HG02610 (cell line): Measurements from ENCODE around the gene RHOXF2.
"Not testable (repeated sequence)": the region's sequence is repeated elsewhere in the genome, so short reads cannot be mapped to it uniquely, and the experiment has no call there.

ENCODE experiments used
- ATAC-seq: cut with Tn5 transposase; IDR thresholded peaks from one replicate; pipeline ENCODE4 v1.9.1; 2021; ENCODE audit warnings: mild to moderate bottlenecking, moderate library complexity; ENCODE audit not compliant: unreplicated experiment

Gene RHOXF2, protein sequence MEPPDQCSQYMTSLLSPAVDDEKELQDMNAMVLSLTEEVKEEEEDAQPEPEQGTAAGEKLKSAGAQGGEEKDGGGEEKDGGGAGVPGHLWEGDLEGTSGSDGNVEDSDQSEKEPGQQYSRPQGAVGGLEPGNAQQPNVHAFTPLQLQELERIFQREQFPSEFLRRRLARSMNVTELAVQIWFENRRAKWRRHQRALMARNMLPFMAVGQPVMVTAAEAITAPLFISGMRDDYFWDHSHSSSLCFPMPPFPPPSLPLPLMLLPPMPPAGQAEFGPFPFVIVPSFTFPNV

DNA sequence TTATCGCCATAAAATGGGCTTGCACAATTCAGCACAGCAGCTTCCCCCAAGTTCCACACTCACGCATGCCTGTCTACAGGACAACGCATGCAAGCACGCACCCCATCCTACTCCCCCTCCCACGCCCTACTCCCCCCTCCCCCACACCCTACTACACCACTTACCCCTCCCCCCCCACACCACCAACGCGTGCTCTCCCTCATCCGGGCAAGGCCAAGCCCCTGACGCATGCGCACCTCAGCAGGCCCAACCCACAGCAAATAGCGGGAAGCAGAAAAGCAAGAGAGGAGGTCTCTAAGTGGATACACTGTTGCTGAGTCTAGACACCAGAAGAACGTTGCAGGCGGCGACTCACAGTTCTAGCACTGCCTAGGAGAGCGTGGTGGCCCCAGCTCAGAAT is at the start of gene RHOXF2:
Gene RHOXF2, plus strand, starts transcription at position 301 of the 400 bp plus-strand sequence. CDS start 138 bp downstream, outside the sequence.
- ATAC-seq: not testable (repeated sequence)

DNA sequence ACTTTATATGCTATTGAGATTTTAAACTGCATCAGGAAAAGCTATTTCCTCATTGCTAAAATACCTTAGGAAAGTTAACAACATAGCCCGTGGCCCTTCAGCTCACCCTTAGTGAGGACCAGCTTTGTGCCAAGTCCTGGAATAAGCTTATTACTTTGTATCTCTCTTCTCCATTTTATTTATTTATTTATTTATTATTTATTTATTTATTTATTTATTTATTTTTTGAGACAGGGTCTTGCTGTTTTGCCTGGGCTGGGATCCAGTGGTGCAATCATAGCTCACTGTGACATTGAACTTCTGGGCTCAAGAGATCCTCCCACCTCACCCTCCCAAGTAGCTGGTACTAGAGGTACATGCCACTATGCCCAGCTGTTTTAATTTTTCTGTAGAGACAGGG is 49.0 kb upstream of the RHOXF2 start:
- no peak for ATAC-seq

DNA sequence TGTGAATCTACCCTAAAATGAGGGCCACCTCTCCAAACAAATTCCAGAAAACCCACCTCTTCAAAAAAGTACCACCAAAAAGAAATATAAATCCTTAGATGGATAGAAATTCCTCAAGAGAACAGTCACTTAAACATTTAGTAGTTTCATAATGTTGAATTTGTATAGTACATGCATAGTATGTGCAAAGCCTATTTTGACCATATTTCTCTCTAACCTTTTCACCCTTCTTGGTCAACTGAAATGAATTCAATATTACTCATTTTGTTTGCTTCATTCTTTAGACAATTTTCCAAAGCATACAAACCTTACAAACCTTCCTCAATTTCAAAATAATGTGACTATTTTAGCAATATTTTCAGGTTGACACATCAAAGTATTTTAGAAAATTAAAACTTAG is 46.8 kb upstream of the RHOXF2 start:
- ATAC-seq: no peak

DNA sequence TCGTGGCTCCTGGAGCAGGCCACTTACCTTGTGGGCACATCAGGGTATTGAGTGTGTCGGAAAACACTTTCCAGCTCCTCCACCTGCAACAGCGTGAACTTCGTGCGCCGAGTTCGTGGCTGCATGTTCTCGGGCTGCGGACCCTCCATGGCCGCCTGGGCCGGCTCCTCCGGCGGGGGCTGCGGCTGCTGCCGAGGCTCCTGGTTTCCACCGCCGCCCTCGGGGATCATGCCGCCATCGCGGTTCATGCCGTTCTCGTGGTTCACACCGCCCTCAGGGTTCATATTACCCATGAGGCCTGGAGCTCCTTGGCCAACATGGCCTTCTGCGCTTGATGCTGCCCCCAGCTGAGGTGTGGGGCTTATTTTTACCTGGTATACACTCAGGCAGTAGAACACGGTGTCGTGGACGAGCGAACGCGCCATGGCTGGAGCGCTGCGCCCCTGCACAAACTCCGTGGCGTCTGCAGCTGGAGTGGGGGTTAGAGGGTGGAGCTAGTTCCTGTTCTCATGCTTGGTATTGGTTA is 42.9 kb upstream of the RHOXF2 start, which contains the start of gene RHOXF1:
Gene RHOXF1, minus strand, starts transcription at position 476 of the 526 bp plus-strand sequence. Its CDS starts 51 bp downstream, at position 425.
- no peak for ATAC-seq

DNA sequence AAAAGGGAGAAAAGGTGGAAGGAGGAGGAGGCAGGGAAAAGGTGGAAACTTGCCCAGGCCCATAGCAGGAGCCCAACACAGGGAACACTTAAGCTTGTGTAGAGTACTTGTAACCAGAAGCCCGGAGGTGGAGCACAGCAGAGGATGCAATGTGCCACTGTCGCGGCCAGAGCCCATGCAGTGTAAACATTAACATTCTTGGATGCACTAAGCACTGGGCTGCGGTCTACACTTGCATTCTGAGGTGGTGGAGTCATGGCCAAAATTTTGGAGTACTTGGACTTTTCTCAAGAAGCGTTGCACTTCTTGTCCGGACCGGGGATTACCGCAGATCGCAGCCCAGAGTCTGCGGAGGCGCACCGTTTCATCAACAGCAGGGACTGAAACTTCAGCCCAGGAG is 38.2 kb upstream of the RHOXF2 start:
- no peak for ATAC-seq

DNA sequence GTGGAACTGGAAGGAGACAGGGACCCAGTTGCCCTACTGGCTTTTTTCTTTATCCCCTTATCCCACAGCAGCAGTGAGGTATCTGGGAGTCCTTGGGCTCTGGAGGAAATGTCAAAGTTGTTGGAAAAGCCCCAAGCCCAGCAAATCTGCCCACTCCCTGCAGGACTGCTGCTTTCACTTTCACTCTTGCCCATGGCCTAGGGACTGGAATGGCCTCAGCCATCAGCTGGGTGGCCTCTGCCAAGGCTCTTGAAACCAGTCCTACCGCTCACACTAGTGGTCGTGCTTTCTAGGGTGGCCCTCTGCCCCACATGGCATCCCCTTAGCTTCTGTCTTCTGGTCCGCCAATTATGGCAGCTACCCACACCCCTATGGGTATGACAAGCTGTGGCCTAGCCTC is 33.0 kb upstream of the RHOXF2 start:
- ATAC-seq: no peak

DNA sequence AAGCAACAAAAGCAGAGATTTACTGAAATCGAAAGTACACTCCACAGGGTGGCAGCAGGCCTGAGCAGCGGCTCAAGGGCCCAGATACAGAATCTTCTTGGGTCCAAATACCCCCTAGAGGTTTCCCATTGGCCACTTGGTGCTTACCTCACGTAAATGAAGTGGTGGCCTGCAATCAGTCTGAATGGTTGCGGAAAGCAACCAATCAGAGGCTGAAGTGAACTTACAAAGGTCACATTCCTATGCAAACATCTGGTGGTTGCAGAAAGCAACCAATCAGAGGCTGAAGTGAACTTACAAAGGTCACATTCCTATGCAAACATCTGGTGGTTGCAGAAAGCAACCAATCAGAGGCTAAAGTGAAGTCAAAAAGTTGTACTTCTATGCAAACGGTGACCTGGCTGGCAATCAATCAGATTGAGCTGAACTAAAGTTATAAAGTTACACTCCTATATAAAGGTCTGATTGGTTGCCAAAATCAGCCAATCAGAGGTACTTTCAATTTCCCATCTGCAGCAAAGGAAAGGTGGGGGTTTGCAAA is 30.0 kb upstream of the RHOXF2 start:
- not testable (repeated sequence) for ATAC-seq

DNA sequence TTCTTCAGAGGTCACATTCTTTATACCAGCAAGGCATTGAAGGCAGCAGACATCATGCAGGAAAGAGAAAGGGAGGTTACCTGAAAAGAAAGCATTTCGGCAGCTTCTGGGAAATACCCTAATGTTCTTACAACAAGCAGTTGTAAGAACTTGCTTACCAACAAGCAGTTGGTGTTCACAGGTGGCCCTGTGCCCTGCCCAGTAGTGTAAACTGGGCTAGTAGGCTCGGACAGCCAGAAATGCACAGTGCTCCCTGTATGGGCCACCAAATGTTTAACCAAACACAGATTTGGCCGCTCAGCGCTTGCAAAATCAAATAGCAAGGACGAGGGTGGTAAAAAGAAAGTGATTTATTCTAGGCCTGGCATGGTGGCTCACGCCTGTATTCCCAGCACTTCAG is 22.3 kb upstream of the RHOXF2 start:
- no peak for ATAC-seq

DNA sequence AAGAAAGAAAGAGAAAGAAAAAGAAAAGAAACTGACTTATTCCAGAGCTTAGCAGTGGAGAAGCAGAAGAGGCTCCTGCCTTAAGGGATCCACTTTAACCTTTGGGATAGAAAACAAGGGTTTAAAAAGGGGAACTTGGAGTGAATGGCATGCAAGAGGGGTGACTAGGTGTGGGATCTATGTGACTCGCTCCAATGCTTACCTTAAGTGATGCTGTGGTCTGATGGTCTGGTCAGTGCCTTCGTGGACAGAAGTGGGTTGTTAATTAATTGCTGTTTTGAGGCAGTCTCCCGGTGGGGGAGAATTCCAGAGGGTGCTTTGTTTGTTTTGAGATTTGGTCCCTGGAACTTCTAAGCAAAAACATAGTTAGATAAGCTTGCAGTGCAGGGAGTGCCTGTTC is 21.6 kb upstream of the RHOXF2 start:
- no peak for ATAC-seq

DNA sequence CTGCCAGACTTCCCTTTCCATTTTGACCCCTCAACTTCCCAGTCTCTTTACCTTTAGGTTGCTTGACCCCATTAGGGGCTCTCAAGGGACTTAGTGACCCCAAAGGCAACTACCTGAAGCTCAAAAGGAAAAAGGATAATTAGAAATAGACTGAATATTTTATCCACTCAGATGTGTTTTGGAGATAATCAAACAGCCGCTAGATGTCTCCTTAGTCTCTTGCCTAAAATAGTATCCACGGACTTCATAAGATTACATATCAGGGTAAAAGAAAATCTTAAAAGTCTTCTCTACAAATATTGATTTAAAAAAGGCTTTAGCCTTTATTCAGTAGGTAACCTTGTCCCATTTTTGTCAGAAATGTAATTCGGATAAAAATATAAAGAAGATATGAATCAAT is 21.0 kb upstream of the RHOXF2 start:
- no peak for ATAC-seq

DNA sequence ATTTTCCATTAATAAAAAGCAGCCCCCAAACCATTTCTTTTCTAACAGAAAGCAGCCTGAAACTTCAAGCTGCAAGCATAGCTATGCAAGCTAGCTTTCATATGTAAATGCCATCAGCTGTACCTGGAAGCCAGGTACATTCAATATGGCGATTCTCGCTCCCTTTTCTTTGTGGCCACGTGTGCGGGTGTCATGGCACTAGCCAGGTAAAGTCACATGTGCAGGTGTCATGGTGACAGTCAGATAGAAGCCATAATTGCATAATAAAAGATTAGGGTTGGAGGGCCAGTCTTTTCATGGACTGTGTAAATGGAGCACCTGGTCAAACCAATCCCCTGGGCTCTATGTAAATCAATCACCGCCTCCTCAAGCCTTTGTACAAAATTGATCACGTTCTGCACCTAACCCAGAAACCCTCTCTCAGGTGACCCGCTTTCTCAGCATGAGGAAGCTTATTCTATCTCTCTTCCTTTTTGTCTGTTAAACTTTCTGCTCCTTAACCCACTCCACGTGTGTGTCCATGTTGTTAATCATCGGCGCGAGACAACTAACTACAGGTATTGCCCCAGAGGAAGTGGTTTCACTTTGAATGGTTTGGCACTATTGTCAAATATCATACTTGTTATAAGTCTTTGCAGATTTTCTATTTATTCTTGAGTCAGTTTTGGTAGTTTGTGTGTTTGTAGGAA is 18.0 kb upstream of the RHOXF2 start:
- ATAC-seq: no peak

DNA sequence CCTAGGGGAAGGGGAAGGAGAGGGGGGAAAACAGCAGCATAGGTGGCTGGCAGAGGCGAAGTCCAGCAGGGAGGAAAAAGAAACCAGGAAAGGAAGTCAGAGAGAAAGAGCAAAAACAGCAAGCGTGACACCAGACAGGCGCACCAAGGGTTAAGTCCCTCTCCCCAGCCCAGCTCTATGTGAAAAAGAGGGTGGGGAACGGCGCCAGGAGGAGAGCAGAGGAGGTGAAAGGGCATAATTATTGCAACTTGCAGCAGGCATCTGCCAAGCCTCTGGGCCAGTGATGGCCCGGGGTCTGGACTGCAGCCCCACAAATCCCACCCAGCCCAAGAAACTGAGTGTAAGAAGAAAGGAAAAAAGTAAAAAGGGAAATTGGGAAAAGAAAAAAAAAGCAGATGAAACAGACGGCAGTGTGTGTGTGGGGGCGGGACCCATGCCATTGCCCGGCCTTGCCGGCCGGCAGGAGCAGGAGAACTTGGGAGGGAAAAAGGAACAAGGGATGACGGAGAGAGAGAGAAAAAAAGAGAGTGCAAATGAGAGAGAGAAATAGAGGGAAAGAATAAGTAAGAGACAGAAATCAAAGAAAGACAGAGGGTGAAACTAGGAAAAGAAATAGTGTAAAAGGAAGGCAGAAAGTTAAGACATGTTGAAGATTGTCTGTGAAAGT is 14.1 kb upstream of the RHOXF2 start:
- ATAC-seq: no peak

DNA sequence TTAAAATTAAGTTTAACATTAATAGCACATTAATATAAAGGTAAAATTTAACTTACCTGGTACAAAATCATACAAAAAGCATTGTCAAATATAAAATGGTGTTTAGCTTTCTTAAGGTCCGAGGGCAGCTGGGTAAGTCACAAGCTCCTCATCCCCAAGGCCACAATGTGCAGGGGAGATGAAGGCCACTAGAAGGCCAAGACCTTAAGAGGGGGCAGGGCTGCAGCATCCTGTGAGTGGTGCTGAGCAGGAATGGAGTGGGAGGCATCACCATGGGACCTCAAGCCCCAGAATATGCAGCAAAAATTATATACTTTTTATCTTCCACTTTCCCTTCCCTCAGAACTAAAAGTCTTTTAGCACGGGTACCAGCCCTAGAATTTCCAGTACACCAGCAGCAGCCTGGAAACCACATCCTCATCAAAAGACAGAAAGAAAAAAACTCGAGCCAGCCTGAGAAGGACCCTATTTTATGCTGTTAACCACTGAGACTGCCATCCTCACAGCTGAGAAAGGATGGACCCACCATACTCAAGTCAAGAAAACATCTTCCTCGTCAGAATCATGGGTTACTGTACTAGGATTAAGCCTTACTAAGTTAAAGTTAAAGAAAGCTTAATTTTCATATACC is 13.0 kb upstream of the RHOXF2 start:
- ATAC-seq: no peak

DNA sequence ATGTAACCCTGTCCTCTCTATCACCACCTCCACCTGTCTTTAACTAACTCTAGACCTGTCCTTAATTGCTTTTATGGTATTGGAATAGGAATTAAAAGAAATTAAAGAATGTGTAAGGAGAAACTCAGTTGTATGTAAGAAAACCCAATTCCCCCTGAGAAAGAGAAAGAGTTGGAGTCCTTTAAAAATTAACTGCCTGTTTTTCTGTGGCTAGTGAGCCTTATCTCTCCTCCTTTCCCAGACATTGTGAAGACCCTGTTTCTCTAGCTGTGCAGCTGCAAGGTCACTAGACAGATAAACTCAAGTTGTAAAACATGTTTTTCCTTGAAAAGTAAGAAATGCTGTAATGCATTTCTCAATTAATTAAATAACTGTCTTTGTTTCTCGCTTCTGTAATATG is 12.1 kb upstream of the RHOXF2 start:
- not testable (repeated sequence) for ATAC-seq

DNA sequence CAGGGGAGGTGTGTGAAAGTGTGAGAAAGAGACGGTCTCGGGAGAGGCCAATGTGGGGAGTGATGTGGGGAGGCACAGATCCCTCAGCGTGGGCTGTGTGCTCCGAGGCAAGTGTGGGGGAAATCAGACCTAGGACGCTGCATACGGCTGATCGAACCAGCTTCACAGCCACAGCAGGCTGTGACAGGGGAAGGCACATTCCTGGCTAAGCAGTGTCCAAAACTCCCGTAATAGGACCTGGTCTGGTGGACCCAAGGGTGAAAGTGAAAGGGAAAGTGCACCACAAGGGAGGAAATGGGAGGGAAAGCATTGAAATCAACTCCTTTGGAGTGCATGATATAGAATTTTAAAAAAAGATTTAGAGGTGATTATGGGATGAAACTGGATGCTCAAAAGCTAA is 10.9 kb upstream of the RHOXF2 start:
- ATAC-seq: no peak

DNA sequence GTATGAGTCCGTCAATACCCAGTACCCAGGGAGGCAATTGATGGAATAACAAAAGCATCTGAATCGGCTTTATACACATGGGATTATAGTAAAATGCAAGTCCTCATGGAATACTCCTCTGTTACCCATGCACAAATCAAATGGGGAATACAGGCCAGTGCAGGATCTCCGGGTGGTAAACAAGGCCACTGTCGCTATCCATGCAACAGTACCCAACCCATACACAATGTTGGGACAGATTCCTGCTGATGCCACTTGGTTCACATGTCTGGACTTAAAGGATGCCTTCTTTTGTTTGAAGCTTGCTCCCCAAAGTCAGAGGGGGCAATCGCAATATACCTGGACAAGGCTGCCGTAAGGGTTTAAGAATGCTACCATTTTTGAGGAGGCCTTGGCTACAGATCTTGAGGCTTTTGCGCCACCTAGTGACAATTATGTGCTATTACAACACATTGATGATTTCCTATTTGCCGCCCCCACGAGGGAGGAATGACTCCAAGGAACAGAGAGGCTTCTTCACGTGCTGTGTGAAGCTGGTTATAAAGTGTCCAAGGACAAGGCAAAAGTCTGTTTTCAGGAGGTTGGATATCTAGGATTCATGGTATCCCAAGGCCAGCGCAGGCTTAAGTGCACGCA is 8.2 kb upstream of the RHOXF2 start:
- not testable (repeated sequence) for ATAC-seq

DNA sequence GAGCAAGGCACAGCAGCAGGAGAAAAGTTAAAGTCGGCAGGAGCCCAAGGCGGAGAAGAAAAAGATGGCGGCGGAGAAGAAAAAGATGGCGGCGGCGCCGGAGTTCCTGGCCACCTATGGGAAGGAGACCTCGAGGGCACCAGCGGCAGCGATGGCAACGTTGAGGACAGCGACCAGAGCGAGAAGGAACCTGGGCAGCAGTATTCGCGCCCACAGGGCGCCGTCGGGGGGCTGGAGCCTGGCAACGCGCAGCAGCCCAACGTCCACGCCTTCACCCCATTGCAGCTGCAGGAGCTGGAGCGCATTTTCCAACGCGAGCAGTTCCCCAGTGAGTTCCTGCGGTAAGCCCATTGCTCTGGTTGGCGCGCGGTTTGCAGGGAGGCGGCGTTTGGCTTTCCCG is 673 bp downstream of the RHOXF2 start:
- ATAC-seq: not testable (repeated sequence)

DNA sequence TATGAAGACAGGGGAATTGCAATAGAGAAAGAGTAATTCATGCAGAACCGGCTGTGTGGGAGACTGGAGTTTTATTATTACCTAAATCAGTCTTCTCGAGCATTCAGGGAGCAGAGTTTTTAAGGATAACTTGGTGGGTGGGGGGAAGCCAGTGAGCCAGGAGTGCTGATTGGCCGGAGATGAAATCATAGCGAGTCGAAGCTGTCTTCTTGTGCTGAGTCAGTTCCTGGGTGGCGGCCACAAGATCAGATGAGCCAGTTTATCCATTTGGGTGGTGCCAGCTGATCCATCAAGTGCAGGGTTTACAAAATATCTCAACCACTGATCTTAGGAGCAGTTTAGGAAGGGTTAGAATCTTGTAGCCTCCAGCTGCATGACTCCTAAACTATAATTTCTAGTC is 34.8 kb downstream of the RHOXF2 start:
- not testable (repeated sequence) for ATAC-seq

DNA sequence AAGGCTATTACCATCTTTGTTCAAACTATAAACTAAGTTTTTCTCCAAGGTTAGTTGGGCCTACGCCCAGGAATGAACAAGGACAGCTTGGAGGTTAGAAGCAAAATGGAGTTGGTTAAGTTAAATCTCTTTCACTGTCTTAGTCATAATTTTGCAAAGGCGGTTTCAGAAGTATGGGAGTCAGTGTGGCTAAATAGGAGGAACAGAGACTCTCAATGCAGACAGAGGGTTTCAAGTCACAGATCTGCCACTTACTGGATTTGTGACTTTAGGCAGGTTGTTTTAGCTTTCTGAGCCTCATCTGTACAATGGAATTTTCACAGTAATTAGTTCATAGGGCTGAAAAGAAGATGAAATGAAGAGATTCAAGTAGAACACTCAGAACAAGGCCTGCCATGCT is 35.3 kb downstream of the RHOXF2 start:
- not testable (repeated sequence) for ATAC-seq

DNA sequence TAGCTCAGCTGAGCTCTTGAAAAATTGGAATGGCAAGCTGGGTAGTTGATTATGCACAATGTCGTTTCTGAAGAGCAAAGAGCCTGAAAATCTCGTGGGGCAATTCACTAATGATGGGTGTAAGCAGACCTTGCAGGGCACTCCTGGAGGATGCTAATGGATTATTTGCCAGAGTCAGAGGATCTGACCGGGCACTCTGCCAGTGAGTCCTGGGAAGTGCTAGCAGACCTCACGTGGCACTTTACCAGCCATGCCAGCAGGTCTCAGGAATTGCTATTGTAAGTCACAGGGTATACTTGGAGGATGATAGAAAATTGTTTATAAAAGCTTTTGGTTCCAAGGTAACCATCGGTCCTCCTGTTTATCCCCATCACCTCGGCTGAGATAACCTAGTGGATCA is 37.4 kb downstream of the RHOXF2 start:
- ATAC-seq: not testable (repeated sequence)
